ENCODE measurements around the gene DHX58.

Gene DHX58

GRCh38 chr17:42133461-42134041, 21.0 kb upstream of the DHX58 start:
- no peak overlapping the region for H3K4me3 ChIP-seq (ENCODE audit: control insufficient read depth, low read depth, low read length)
- DNase-seq (ENCODE audit: low read depth) = no peak
- no peak for TF ChIP-seq CTCF (conservative IDR thresholded peaks at IDR 0.05; ENCODE audit: control insufficient read depth, insufficient read depth, low read depth, low read length)

- H3K4me3 ChIP-seq (ENCODE audit: control insufficient read depth, low read depth, low read length) = no peak overlapping the region
- peak; percentile 73 for DNase-seq (ENCODE audit: low read depth)
- TF ChIP-seq CTCF (conservative IDR thresholded peaks at IDR 0.05; ENCODE audit: control insufficient read depth, insufficient read depth, low read depth, low read length) = no peak
Observed at GRCh38 chr17:42132941-42133340, 20.4 kb upstream of the DHX58 start.

- no peak for DNase-seq (ENCODE audit: low read depth)
- no peak for TF ChIP-seq CTCF (conservative IDR thresholded peaks at IDR 0.05; ENCODE audit: control insufficient read depth, insufficient read depth, low read depth, low read length)
- no peak overlapping the region for H3K4me3 ChIP-seq (ENCODE audit: control insufficient read depth, low read depth, low read length)
Observed at GRCh38 chr17:42131981-42132432, 19.5 kb upstream of the DHX58 start.

- DNase-seq (ENCODE audit: low read depth) = no peak
- no peak for TF ChIP-seq CTCF (conservative IDR thresholded peaks at IDR 0.05; ENCODE audit: control insufficient read depth, insufficient read depth, low read depth, low read length)
- no peak overlapping the region for H3K4me3 ChIP-seq (ENCODE audit: control insufficient read depth, low read depth, low read length)
Observed at GRCh38 chr17:42131232-42131631, 18.7 kb upstream of the DHX58 start.

GRCh38 chr17:42130310-42130936, 17.9 kb upstream of the DHX58 start:
- no peak for DNase-seq (ENCODE audit: low read depth)
- TF ChIP-seq CTCF (conservative IDR thresholded peaks at IDR 0.05; ENCODE audit: control insufficient read depth, insufficient read depth, low read depth, low read length) = no peak

GRCh38 chr17:42129109-42129837, 16.8 kb upstream of the DHX58 start:
- no peak for DNase-seq (ENCODE audit: low read depth)
- no peak overlapping the region for H3K4me3 ChIP-seq (ENCODE audit: control insufficient read depth, low read depth, low read length)
- no peak for TF ChIP-seq CTCF (conservative IDR thresholded peaks at IDR 0.05; ENCODE audit: control insufficient read depth, insufficient read depth, low read depth, low read length)

More at GRCh38 chr17:42130310-42130936, 17.9 kb upstream of the DHX58 start:
- H3K4me3 ChIP-seq (ENCODE audit: control insufficient read depth, low read depth, low read length) = no peak overlapping the region
